Esophagus muscularis mucosa (tissue), 3 donors: ENCODE results near the gene DIAPH3.

ENCODE experiments used
- POLR2A ChIP-seq: fragments of 450-650 bp; IDR thresholded peaks from one replicate; pipeline ENCODE4 v1.6.1; 2017; ENCODE audit warnings: antibody characterized with exemption, moderate library complexity, mild to moderate bottlenecking, low read depth
- TF ChIP-seq, protein P1 (sequence below), 3 experiments: fragments of 200-600 bp in 2 of 3; fragments of 450-650 bp in 1 of 3; sonication (generic) in 2 of 3; IDR thresholded peaks; one replicate each; pipeline ENCODE4 v1.5.1; 2017 to 2019; ENCODE audit warnings: antibody characterized with exemption in 3 of 3, mild to moderate bottlenecking in 2 of 3, moderate library complexity in 1 of 3

DNA sequence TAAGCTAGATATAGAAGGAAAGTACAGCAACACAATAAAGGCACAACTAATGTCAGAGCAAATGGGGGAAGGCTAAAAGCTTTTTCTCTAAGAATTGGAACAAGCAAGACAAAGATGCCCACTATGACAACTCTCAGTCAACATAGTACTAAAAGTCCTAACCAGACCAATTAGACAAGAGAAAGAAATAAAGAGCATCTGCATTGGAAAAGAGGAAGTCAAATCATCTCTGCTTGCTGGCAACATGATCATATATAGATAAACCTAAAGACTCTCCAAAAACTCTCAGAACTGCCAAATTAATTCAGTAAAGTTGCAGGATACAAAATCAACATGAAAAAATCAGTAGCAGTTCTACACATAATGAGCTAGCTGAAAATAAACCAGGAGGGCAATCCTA is 542.0 kb downstream of the DIAPH3 start:
- no peak for TF ChIP-seq POLR2A
- TF ChIP-seq, protein P1, sequence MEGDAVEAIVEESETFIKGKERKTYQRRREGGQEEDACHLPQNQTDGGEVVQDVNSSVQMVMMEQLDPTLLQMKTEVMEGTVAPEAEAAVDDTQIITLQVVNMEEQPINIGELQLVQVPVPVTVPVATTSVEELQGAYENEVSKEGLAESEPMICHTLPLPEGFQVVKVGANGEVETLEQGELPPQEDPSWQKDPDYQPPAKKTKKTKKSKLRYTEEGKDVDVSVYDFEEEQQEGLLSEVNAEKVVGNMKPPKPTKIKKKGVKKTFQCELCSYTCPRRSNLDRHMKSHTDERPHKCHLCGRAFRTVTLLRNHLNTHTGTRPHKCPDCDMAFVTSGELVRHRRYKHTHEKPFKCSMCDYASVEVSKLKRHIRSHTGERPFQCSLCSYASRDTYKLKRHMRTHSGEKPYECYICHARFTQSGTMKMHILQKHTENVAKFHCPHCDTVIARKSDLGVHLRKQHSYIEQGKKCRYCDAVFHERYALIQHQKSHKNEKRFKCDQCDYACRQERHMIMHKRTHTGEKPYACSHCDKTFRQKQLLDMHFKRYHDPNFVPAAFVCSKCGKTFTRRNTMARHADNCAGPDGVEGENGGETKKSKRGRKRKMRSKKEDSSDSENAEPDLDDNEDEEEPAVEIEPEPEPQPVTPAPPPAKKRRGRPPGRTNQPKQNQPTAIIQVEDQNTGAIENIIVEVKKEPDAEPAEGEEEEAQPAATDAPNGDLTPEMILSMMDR (IDR thresholded peaks at IDR 0.05), result no peak
